ENCODE data around the gene RHBDL2.
"Not testable (repeated sequence)": the region's sequence is repeated elsewhere in the genome, so short reads cannot be mapped to it uniquely, and the experiment has no call there.

Gene RHBDL2

GRCh38 chr1:38873027-38873969 is 68.3 kb downstream of the RHBDL2 start, which contains the start of gene MYCBP:
Gene MYCBP, minus strand, starts transcription at chr1:38873348. Its CDS starts 43 bp downstream, at chr1:38873305.
- peak; percentile 98 for DNase-seq

- no peak for DNase-seq
These were observed 69.1 kb downstream of the RHBDL2 start for GRCh38 chr1:38872401-38873026.

- DNase-seq = no peak
These were observed 70.6 kb downstream of the RHBDL2 start for GRCh38 chr1:38870996-38871395.

- no peak for DNase-seq
These were observed 74.4 kb downstream of the RHBDL2 start for GRCh38 chr1:38867208-38867607.

GRCh38 chr1:38865112-38865715 is 76.4 kb downstream of the RHBDL2 start:
- no peak for DNase-seq

- no peak for DNase-seq
These were observed 81.2 kb downstream of the RHBDL2 start for GRCh38 chr1:38860454-38860795.

- DNase-seq = peak; percentile 96
These were observed 81.8 kb downstream of the RHBDL2 start, which contains the start of gene RRAGC for GRCh38 chr1:38859561-38860453. Gene RRAGC, minus strand, starts transcription at chr1:38859772. Its CDS starts 126 bp downstream, at chr1:38859646.

- DNase-seq = peak; percentile 30
These were observed 82.6 kb downstream of the RHBDL2 start for GRCh38 chr1:38858833-38859560.

GRCh38 chr1:38852780-38853179 is 88.8 kb downstream of the RHBDL2 start:
- DNase-seq = no peak

GRCh38 chr1:38848071-38848470 is 93.6 kb downstream of the RHBDL2 start:
- no peak for DNase-seq

GRCh38 chr1:38846210-38846609 is 95.4 kb downstream of the RHBDL2 start:
- DNase-seq = no peak

GRCh38 chr1:38845088-38845487 is 96.5 kb downstream of the RHBDL2 start:
- DNase-seq = not testable (repeated sequence)

- DNase-seq = no peak
These were observed 101.3 kb downstream of the RHBDL2 start for GRCh38 chr1:38840281-38840680.

GRCh38 chr1:38839363-38839762 is 102.3 kb downstream of the RHBDL2 start:
- DNase-seq = no peak

- DNase-seq = not testable (repeated sequence)
These were observed 105.3 kb downstream of the RHBDL2 start for GRCh38 chr1:38836316-38836715.
